KOPT-K1 (cell line): ENCODE data around the gene GRIN1.

ENCODE experiments used
- H3K27ac ChIP-seq: fragments of 200-600 bp; sonication (generic); 2 replicates; pipeline ENCODE4 v1.5.1; 2016; ENCODE audit warnings: antibody characterized with exemption, mild to moderate bottlenecking, low read depth, low read length; ENCODE audit not compliant: poor library complexity, severe bottlenecking
- H3K36me3 ChIP-seq: fragments of 200-600 bp; sonication (generic); 2 replicates; pipeline ENCODE4 v1.5.1; 2017; ENCODE audit warnings: antibody characterized with exemption, mild to moderate bottlenecking, low read length, moderate library complexity; ENCODE audit not compliant: insufficient read depth
- H3K9me3 ChIP-seq: fragments of 200-600 bp; sonication (generic); 2 replicates; pipeline ENCODE4 v1.5.1; 2017; ENCODE audit warnings: antibody characterized with exemption, low read length, mild to moderate bottlenecking; ENCODE audit not compliant: insufficient read depth, poor library complexity, severe bottlenecking

The GRIN1 gene

DNA sequence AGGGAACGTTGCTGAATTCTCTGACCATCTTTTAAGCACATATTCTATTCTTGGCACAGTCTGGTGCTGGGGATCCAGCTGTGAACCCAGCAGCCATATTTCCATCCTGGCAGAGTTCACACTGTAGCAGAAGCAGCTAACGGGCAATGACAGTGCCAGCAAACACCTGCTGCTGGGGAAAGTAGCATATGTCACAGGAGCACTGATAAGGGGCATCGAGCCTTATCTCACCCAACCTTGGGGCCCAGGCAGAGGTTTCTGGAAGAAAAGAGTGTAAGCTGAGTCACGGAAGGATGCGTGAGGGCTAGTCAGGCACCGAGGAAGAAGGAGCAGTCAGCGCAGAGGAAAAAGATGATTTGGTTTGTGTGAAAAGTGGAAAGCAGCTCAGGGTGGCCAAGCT lies 67.6 kb downstream of the GRIN1 start:
- peak overlapping the region; percentile 76 for H3K27ac ChIP-seq
- peaks cover 42% of the 10 kb centered on the region for H3K36me3 ChIP-seq
- no peaks in the 10 kb centered on the region for H3K9me3 ChIP-seq

GRCh38 chr9:137211532-137211931 lies 72.6 kb downstream of the GRIN1 start:
- H3K36me3 ChIP-seq: peaks cover 84% of the 10 kb centered on the region
- H3K9me3 ChIP-seq: no peaks in the 10 kb centered on the region
- H3K27ac ChIP-seq: no peak overlapping the region

DNA sequence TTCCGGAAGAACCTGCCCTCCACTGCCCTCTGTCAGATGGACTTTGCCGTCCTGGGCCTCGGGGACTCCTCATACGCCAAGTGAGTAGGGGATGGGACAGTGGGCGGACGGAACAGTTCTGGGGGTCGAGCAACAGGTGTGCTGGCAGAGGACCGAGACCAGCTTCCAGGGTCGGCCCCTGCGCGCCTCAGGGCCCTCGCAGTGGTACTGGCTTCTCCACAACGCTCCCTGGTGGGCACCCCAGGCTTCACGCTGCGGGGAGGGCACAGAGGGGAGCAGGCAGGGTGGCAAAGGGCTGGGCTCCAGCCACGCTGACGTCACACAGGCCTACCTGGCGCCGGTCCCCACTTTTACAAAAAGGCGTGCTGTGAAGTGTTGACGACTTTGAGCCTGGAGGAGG lies 73.6 kb downstream of the GRIN1 start:
- H3K27ac ChIP-seq: no peak overlapping the region
- H3K36me3 ChIP-seq: peaks cover 86% of the 10 kb centered on the region
- no peaks in the 10 kb centered on the region for H3K9me3 ChIP-seq

GRCh38 chr9:137213160-137214060 lies 74.5 kb downstream of the GRIN1 start:
- no peak overlapping the region for H3K27ac ChIP-seq
- no peaks in the 10 kb centered on the region for H3K9me3 ChIP-seq
- H3K36me3 ChIP-seq: peaks cover 84% of the 10 kb centered on the region

- peaks cover 79% of the 10 kb centered on the region for H3K36me3 ChIP-seq
- no peaks in the 10 kb centered on the region for H3K9me3 ChIP-seq
- no peak overlapping the region for H3K27ac ChIP-seq
Observed at GRCh38 chr9:137214620-137215019, 75.7 kb downstream of the GRIN1 start.

GRCh38 chr9:137215196-137215986 lies 76.4 kb downstream of the GRIN1 start:
- Histone ChIP-seq H3K36me3 (peaks cover 72% of the 10 kb centered on the region; the same call in 1 of the 2 replicates), H3K9me3 (no peaks in the 10 kb centered on the region), H3K27ac (no peak overlapping the region)

GRCh38 chr9:137216188-137216965 lies 77.4 kb downstream of the GRIN1 start:
- no peaks in the 10 kb centered on the region for H3K9me3 ChIP-seq
- H3K36me3 ChIP-seq: peaks cover 63% of the 10 kb centered on the region; the same call in 1 of the 2 replicates
- H3K27ac ChIP-seq: no peak overlapping the region

GRCh38 chr9:137217276-137218211 lies 78.6 kb downstream of the GRIN1 start:
- no peak overlapping the region for H3K27ac ChIP-seq
- no peaks in the 10 kb centered on the region for H3K9me3 ChIP-seq
- H3K36me3 ChIP-seq: peaks cover 58% of the 10 kb centered on the region; the same call in 1 of the 2 replicates

- Histone ChIP-seq H3K36me3 (peaks cover 51% of the 10 kb centered on the region; the same call in 1 of the 2 replicates), H3K9me3 (no peaks in the 10 kb centered on the region), H3K27ac (no peak overlapping the region)
Observed at GRCh38 chr9:137218212-137218753, 79.3 kb downstream of the GRIN1 start.
